Smooth muscle cell (in vitro differentiated cells): ENCODE results near the gene ZSWIM2. TPM values are rescaled to one million over a fixed set of nuclear protein-coding genes. Genes with fewer than 3 reads are reported as not detected.
"Not testable (repeated sequence)": the region's sequence is repeated elsewhere in the genome, so short reads cannot be mapped to it uniquely, and the experiment has no call there.

ENCODE experiments used
- DNase-seq: peaks from one replicate; lab custom pipeline; 2025; ENCODE audit not compliant: unreplicated experiment; lab: John Stamatoyannopoulos, UW
- H2AFZ ChIP-seq: fragments of 200-600 bp; sonication (generic); 2 replicates; pipeline ENCODE4 v1.6.0; 2016; ENCODE audit warnings: antibody characterized with exemption, low read depth, mild to moderate bottlenecking
- H3F3A ChIP-seq: fragments of 200-600 bp; sonication (generic); 2 replicates; pipeline ENCODE4 v1.6.0; 2017; ENCODE audit warnings: antibody characterized with exemption, low read depth
- H3K27ac ChIP-seq: fragments of 200-600 bp; sonication (generic); 2 replicates; pipeline ENCODE4 v1.5.1; 2016; ENCODE audit warnings: low read depth, mild to moderate bottlenecking
- H3K27me3 ChIP-seq: fragments of 200-600 bp; sonication (generic); 2 replicates; pipeline ENCODE4 v1.6.1; 2016; ENCODE audit warnings: low read depth, mild to moderate bottlenecking
- H3K36me3 ChIP-seq: fragments of 200-600 bp; sonication (generic); 2 replicates; pipeline ENCODE4 v1.5.1; 2016; ENCODE audit warnings: low read depth
- H3K4me1 ChIP-seq: fragments of 200-600 bp; sonication (generic); 2 replicates; pipeline ENCODE4 v1.5.1; 2016; ENCODE audit warnings: low read depth
- H3K4me2 ChIP-seq: fragments of 200-600 bp; sonication (generic); 2 replicates; pipeline ENCODE4 v1.6.0; 2016; ENCODE audit warnings: mild to moderate bottlenecking
- H3K4me3 ChIP-seq: fragments of 200-600 bp; sonication (generic); 2 replicates; pipeline ENCODE4 v1.5.1; 2016; ENCODE audit warnings: mild to moderate bottlenecking
- H3K79me2 ChIP-seq: fragments of 200-600 bp; sonication (generic); 2 replicates; pipeline ENCODE4 v1.6.0; 2016; ENCODE audit warnings: low read depth, mild to moderate bottlenecking
- H3K9ac ChIP-seq: fragments of 200-600 bp; sonication (generic); 2 replicates; pipeline ENCODE4 v1.6.0; 2016; ENCODE audit warnings: low read depth
- H3K9me3 ChIP-seq: fragments of 200-600 bp; sonication (generic); replicated peaks from 2 replicates; pipeline ENCODE4 v1.5.1; 2016; ENCODE audit warnings: low read depth
- H4K20me1 ChIP-seq: fragments of 200-600 bp; sonication (generic); 2 replicates; pipeline ENCODE4 v1.6.0; 2016; ENCODE audit warnings: low read depth
- CTCF ChIP-seq: fragments of 200-600 bp; sonication (generic); IDR thresholded peaks from 2 replicates; pipeline ENCODE4 v1.5.1; 2017; ENCODE audit warnings: borderline replicate concordance, mild to moderate bottlenecking, antibody characterized with exemption; ENCODE audit not compliant: insufficient read depth, poor library complexity, severe bottlenecking
- WGBS: methylation state at CpG from one replicate; pipeline ENCODE4 v1.1.7; 2016; ENCODE audit warnings: low lambda C conversion rate; 5-methylcytosine and 5-hydroxymethylcytosine counted together
- polyA plus RNA-seq: library from polyadenylated mRNA; unstranded; fragments of >200 nt; fragmentation: Nextera tagmentation; extraction: Ambion mirVana; gene quantifications from 2 replicates; pipeline ENCODE4 v1.2.1, GENCODE V29; 2016
- total RNA-seq: library from RNA; depleted of rRNA; stranded (reverse); fragments of >200 nt; gene quantifications from 2 replicates; pipeline ENCODE4 v1.2.3, GENCODE V29; 2014

ZSWIM2 gene
- total and polyA plus RNA-seq, 2 experiments from 2014 or later, result not detected

DNA sequence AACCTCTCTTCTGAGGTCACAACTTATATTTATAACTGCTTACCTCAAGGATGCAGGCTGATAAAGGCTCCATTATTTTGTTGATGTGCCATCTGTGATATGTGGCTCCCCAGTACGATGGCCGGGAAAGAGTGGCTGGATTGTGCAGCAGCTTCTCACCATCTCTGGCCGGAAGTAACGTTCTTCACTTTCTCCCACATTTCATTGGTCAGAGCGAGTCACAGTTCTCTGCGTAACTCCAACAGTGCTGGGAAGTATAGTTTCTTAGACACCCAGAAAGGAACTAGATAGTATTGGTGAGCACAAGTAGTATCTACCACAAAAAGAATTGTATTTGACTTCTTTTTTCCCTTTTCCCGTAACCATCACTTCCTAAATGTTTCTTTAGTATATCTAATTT is 28.7 kb downstream of the ZSWIM2 start:
- Histone ChIP-seq H3F3A (no peaks in the 10 kb centered on the region), H3K36me3 (no peaks in the 10 kb centered on the region), H4K20me1 (no peaks in the 10 kb centered on the region), H3K9ac (no peak overlapping the region), H2AFZ (no peak overlapping the region), H3K27me3 (no peaks in the 10 kb centered on the region), H3K9me3 (no peaks in the 10 kb centered on the region), H3K4me2 (no peak overlapping the region), H3K79me2 (no peaks in the 10 kb centered on the region), H3K4me1 (no peaks in the 10 kb centered on the region), H3K4me3 (no peak overlapping the region), H3K27ac (no peak overlapping the region)
- no peak for DNase-seq
- WGBS, result 72% methylated on average over 7 of the region's 7 CpGs
- TF ChIP-seq CTCF, result no peak

DNA sequence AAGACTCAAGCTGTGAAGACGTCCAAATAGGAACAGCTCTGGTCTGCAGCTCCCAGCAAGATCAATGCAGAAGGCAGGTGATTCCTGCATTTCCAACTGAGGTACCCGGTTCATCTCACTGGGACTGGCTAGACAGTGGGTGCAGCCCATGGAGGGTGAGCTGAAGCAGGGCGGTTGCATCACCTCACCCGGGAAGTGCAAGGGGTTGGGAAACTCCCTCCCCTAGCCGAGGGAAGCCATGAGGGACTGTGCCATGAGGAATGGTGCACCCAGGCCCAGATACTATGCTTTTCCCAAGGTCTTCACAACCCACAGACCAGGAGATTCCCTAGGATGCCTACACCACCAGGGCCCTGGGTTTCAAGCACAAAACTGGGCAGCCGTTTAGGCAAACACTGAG is 37.2 kb downstream of the ZSWIM2 start:
- not testable (repeated sequence) for H3K9me3 ChIP-seq, H3K27me3 ChIP-seq, H3K36me3 ChIP-seq, H3K4me1 ChIP-seq, H2AFZ ChIP-seq, H3K79me2 ChIP-seq, H3K27ac ChIP-seq, DNase-seq, H4K20me1 ChIP-seq, H3K9ac ChIP-seq, H3K4me2 ChIP-seq, H3F3A ChIP-seq, H3K4me3 ChIP-seq
- WGBS, result 92% methylated on average over 6 of the region's 6 CpGs

DNA sequence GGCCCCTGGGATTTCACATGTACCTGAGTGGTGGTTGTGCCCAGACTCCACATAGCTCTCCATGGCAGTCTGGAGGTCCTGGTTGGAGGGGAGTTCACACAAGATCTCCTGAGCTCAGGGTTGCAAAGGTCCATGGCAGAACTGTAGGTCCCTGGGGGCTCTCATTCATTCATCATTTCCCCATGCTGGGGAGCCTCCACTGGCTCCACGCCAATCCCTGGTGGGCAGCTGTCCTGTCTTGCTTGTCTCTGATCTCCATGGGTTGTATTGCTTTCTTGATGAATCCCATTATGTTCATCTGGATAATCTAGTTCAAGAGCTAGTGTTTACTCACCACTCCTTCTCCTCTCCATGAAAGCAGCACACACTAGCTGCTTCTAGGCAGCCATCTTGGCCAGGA is 42.4 kb downstream of the ZSWIM2 start:
- H3K9me3 ChIP-seq, result no peaks in the 10 kb centered on the region
- H3F3A ChIP-seq, result no peaks in the 10 kb centered on the region
- H3K4me2 ChIP-seq, result no peak overlapping the region
- H3K4me3 ChIP-seq, result no peak overlapping the region
- H4K20me1 ChIP-seq, result no peaks in the 10 kb centered on the region
- no peaks in the 10 kb centered on the region for H3K79me2 ChIP-seq
- no peak for TF ChIP-seq CTCF
- no peak overlapping the region for H3K27ac ChIP-seq
- no peaks in the 10 kb centered on the region for H3K4me1 ChIP-seq
- 100% methylated on average over 1 of the region's 1 CpG for WGBS
- H3K27me3 ChIP-seq, result no peaks in the 10 kb centered on the region
- no peak overlapping the region for H2AFZ ChIP-seq
- H3K36me3 ChIP-seq, result no peaks in the 10 kb centered on the region
- H3K9ac ChIP-seq, result no peak overlapping the region
- DNase-seq, result no peak

- H3K79me2 ChIP-seq, H3K4me1 ChIP-seq, H3K4me2 ChIP-seq, H3K27me3 ChIP-seq, DNase-seq, H3K9me3 ChIP-seq, H3K27ac ChIP-seq, H4K20me1 ChIP-seq, H3K36me3 ChIP-seq, H3K9ac ChIP-seq, H3F3A ChIP-seq, H2AFZ ChIP-seq, H3K4me3 ChIP-seq: not testable (repeated sequence)
- WGBS, result 95% methylated on average over 1 of the region's 1 CpG
Measured at GRCh38 chr2:186798604-186799003, 50.4 kb downstream of the ZSWIM2 start.

DNA sequence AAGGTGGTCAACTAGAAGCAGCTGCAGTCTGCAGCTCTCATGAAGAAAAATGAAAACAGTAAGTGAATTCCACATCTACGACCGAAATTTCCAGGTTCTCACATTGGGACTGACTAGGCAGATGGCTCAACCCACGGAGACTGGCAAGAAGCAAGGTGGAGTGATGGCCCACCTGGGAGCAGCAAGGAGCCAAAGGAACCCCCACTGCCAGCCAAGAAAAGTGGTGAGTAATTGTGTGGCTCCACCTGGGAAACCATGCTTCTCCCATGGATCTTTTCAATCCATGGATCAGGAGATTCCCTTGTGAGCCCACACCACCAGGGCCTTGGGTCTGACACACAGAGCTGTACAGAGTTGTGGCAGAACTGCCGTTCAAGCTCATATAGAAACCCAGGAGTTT is 64.0 kb downstream of the ZSWIM2 start:
- WGBS, result 87% methylated on average over 4 of the region's 4 CpGs
- no peak for TF ChIP-seq CTCF
- H3K9ac ChIP-seq, result no peak overlapping the region
- no peaks in the 10 kb centered on the region for H3K36me3 ChIP-seq
- H3F3A ChIP-seq, result no peaks in the 10 kb centered on the region
- no peak overlapping the region for H3K27ac ChIP-seq
- H3K79me2 ChIP-seq, result no peaks in the 10 kb centered on the region
- peaks cover 7% of the 10 kb centered on the region for H3K9me3 ChIP-seq
- H2AFZ ChIP-seq, result no peak overlapping the region
- H3K27me3 ChIP-seq, result no peaks in the 10 kb centered on the region
- H3K4me3 ChIP-seq, result no peak overlapping the region
- no peak for DNase-seq
- H3K4me1 ChIP-seq, result no peaks in the 10 kb centered on the region
- H3K4me2 ChIP-seq, result no peak overlapping the region
- no peaks in the 10 kb centered on the region for H4K20me1 ChIP-seq
